Ishikawa (cell line): ENCODE data around the gene YES1.
A peak's percentile ranks its signal among the peaks of the same experiment; 100 is the strongest.

Source experiments
- CEBPB ChIP-seq: IDR thresholded peaks from 2 replicates; pipeline ENCODE4 v1.6.1; 2012
- CREB1 ChIP-seq: IDR thresholded peaks from 2 replicates; pipeline ENCODE4 v1.6.1; 2012; ENCODE audit warnings: low read depth
- EGR1 ChIP-seq: IDR thresholded peaks from 2 replicates; pipeline ENCODE4 v1.6.1; 2012
- EP300 ChIP-seq: IDR thresholded peaks from 2 replicates; pipeline ENCODE4 v1.6.1; 2012; ENCODE audit warnings: borderline replicate concordance
- FOXM1 ChIP-seq: IDR thresholded peaks from 2 replicates; pipeline ENCODE4 v1.6.1; 2012; ENCODE audit warnings: low read depth, borderline replicate concordance
- MAX ChIP-seq: IDR thresholded peaks from 2 replicates; pipeline ENCODE4 v1.6.1; 2012
- NFIC ChIP-seq: IDR thresholded peaks from 2 replicates; pipeline ENCODE4 v1.6.1; 2012
- RAD21 ChIP-seq: IDR thresholded peaks from 2 replicates; pipeline ENCODE4 v1.6.1; 2012; ENCODE audit warnings: low read depth
- TAF1 ChIP-seq: IDR thresholded peaks from 2 replicates; pipeline ENCODE4 v1.6.1; 2012; ENCODE audit warnings: low read depth, mild to moderate bottlenecking
- TCF12 ChIP-seq: IDR thresholded peaks from 2 replicates; pipeline ENCODE4 v1.6.1; 2012; ENCODE audit warnings: low read depth
- TEAD4 ChIP-seq: IDR thresholded peaks from 2 replicates; pipeline ENCODE4 v1.6.1; 2012
- YY1 ChIP-seq: IDR thresholded peaks from 2 replicates; pipeline ENCODE4 v1.6.1; 2012; ENCODE audit warnings: low read depth
- ZBTB7A ChIP-seq: IDR thresholded peaks from 2 replicates; pipeline ENCODE4 v1.6.1; 2012; ENCODE audit warnings: low read depth
- TF ChIP-seq, protein P1 (sequence below): IDR thresholded peaks from 2 replicates; pipeline ENCODE4 v1.6.1; 2012; ENCODE audit warnings: low read depth, mild to moderate bottlenecking
- TF ChIP-seq, protein P2 (sequence below): IDR thresholded peaks from 2 replicates; pipeline ENCODE4 v1.6.1; 2012

The YES1 gene

GRCh38 chr18:845152-845819, 33.2 kb upstream of the YES1 start:
- TF ChIP-seq ZBTB7A (no peak), MAX (no peak), EP300 (no peak), EGR1 (no peak), TAF1 (no peak), CREB1 (no peak), TCF12 (no peak), NFIC (peak; percentile 55), YY1 (no peak), RAD21 (no peak), TEAD4 (peak; percentile 41; the same call in 1 of the 2 replicates)
- TF ChIP-seq, protein P1, sequence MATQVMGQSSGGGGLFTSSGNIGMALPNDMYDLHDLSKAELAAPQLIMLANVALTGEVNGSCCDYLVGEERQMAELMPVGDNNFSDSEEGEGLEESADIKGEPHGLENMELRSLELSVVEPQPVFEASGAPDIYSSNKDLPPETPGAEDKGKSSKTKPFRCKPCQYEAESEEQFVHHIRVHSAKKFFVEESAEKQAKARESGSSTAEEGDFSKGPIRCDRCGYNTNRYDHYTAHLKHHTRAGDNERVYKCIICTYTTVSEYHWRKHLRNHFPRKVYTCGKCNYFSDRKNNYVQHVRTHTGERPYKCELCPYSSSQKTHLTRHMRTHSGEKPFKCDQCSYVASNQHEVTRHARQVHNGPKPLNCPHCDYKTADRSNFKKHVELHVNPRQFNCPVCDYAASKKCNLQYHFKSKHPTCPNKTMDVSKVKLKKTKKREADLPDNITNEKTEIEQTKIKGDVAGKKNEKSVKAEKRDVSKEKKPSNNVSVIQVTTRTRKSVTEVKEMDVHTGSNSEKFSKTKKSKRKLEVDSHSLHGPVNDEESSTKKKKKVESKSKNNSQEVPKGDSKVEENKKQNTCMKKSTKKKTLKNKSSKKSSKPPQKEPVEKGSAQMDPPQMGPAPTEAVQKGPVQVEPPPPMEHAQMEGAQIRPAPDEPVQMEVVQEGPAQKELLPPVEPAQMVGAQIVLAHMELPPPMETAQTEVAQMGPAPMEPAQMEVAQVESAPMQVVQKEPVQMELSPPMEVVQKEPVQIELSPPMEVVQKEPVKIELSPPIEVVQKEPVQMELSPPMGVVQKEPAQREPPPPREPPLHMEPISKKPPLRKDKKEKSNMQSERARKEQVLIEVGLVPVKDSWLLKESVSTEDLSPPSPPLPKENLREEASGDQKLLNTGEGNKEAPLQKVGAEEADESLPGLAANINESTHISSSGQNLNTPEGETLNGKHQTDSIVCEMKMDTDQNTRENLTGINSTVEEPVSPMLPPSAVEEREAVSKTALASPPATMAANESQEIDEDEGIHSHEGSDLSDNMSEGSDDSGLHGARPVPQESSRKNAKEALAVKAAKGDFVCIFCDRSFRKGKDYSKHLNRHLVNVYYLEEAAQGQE: no peak
- TF ChIP-seq, protein P2, sequence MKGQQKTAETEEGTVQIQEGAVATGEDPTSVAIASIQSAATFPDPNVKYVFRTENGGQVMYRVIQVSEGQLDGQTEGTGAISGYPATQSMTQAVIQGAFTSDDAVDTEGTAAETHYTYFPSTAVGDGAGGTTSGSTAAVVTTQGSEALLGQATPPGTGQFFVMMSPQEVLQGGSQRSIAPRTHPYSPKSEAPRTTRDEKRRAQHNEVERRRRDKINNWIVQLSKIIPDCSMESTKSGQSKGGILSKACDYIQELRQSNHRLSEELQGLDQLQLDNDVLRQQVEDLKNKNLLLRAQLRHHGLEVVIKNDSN: no peak

DNA sequence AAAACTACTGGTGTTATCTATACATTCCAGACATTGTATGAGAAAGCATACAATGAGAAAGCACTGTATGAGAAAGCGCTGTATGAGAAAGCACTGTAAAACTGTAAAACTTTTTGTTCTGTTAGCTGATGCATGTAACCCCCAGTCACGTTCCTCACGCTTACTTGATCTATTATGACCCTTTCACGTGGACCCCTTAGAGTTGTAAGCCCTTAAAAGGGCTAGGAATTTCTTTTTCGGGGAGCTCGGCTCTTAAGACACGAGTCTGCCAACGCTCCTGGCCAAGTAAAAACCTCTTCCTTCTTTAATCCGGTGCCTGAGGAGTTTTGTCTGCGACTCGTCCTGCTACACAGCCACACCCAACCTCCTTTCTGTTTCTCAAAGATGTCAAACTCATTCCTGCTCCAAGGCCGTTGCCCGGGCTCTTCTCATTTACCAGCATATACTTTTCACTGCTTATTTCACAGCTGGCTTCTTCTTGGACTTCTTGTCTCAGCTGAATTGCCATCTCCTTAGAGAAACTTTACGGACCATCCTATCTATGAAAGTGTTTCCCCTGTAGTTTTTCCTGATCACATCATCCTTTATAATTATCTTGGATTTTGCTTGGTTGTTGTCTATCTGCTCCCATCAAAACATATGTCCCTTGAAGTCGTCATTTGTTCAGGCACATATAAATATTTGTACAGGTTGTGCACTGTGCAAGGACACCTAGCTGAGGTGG, 29.8 kb upstream of the YES1 start:
- no peak for TF ChIP-seq MAX
- no peak for TF ChIP-seq RAD21
- TF ChIP-seq TEAD4: no peak
- TF ChIP-seq, protein P1: no peak
- TF ChIP-seq CEBPB: no peak
- no peak for TF ChIP-seq CREB1
- TF ChIP-seq TCF12: no peak
- TF ChIP-seq EGR1: no peak
- no peak for TF ChIP-seq NFIC
- no peak for TF ChIP-seq TAF1
- no peak for TF ChIP-seq YY1
- no peak for TF ChIP-seq FOXM1
- TF ChIP-seq, protein P2: no peak

GRCh38 chr18:840516-840915, 28.5 kb upstream of the YES1 start:
- no peak for TF ChIP-seq MAX
- TF ChIP-seq, protein P2: no peak
- no peak for TF ChIP-seq EP300

DNA sequence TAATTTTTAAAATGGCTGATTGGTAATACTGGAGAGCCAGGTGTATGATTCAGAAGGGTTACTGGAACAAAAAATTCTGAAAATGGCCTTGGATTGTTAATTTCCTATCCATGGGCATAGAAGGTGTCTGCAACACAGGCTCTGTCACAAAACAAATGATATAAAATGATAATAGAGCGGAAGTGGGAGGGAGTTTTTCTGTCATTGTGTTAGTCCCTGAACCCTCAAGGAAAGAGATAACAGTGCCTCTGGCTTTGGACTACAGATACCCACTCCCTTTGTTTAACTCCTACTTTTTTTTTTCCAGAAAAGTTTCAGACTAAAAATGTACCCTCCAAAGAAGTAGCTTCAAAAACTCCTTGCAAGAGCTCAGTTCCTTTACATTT, 28.0 kb upstream of the YES1 start:
- TF ChIP-seq EGR1: no peak
- TF ChIP-seq ZBTB7A: no peak
- TF ChIP-seq NFIC: no peak
- no peak for TF ChIP-seq TEAD4
- TF ChIP-seq TCF12: no peak
- no peak for TF ChIP-seq EP300
- TF ChIP-seq, protein P2: no peak
- TF ChIP-seq MAX: no peak
- no peak for TF ChIP-seq RAD21
- no peak for TF ChIP-seq TAF1
- no peak for TF ChIP-seq YY1
- TF ChIP-seq, protein P1: no peak
- no peak for TF ChIP-seq CEBPB
- no peak for TF ChIP-seq FOXM1
